ENCODE measurements around the gene NFX1.
A peak's percentile ranks its signal among the peaks of the same experiment; 100 is the strongest.

Gene NFX1

DNA sequence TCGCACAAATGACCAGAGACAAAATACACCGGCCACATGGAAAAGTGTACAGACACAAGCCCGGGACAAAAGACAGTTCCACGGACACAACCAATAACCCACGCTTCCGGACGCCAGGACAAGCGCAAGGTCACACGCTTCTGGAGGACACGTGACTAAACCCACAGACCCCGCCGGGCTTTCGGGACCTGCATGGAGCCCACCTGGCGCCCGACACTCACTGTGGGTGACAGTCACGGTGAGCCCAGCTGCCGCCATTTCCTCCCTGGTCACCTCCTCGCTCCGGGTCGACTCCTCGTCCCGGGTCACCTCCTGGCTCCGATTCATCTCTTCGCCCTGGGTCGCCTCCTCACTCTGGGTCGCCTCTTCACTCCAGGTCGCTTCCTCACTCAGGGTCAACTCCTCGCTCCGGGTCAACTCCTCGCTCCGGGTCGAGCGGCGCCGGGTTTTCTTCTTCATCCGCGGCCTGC, 26.3 kb upstream of the NFX1 start:
- no peak for TF ChIP-seq FOXP2 (optimal IDR thresholded peaks at IDR 0.05; ENCODE audit: control extremely low read depth, extremely low read length, insufficient read depth)
- peak; percentile 9; the same call in 1 of the 2 replicates for TF ChIP-seq POLR2AphosphoS5 (IDR thresholded peaks at IDR 0.05; ENCODE audit: borderline replicate concordance, low read depth, low read length)
- peak overlapping the region; percentile 94 for H3K4me3 ChIP-seq
- peaks cover 61% of the 10 kb centered on the region for H3K36me3 ChIP-seq (ENCODE audit: insufficient read depth, low read length)
- no peak overlapping the region for H3K27ac ChIP-seq
- no peak for DNase-seq (ENCODE audit: low read depth, low spot score)
- no peaks in the 10 kb centered on the region for H3K9me3 ChIP-seq (ENCODE audit: low read depth, low read length)
- H3K9ac ChIP-seq (ENCODE audit: insufficient read length) = peak overlapping the region; percentile 86

DNA sequence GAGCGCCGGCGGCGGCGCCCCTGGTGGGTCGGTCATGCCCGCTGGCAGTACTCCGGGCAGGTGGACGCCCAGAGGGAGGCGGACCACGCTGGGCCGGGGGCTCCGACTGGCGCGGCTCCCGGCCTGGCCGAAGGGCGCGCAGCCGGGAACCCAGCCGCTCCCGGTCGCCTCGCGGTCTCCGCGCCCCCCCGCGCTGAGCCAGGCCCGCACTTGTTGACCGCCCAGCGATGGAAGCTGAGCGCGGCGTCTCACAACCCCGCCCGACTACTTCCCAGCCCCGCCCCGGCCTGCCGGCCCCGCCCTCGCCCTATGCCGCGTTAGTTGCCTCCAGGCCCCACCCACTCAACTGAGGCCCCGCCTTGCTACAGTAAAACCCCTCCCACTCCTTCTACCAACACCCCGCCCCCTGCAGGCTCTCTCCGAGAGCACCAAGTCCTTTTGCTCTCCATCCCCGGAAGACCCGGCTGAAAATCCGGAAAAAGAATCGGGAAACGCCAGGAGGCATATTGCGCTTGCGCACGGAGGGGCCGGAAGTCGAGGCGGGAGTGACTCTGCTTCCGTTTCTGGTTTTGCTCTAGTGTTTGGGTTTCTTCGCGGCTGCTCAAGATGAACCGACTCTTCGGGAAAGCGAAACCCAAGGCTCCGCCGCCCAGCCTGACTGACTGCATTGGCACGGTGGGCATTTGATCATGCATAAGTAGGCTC, 25.7 kb upstream of the NFX1 start, which contains the start of the genes BAG1 and CHMP5:
Gene BAG1, minus strand, starts transcription at position 236 of the 705 bp plus-strand sequence.
Gene CHMP5, plus strand, starts transcription at position 577 of the 705 bp plus-strand sequence. Its CDS starts 30 bp downstream, at position 607.
- TF ChIP-seq EZH2 (IDR thresholded peaks at IDR 0.05) (no peak), FOXP2 (optimal IDR thresholded peaks at IDR 0.05; ENCODE audit: control extremely low read depth, extremely low read length, insufficient read depth) (no peak), POLR2AphosphoS5 (IDR thresholded peaks at IDR 0.05; ENCODE audit: borderline replicate concordance, low read depth, low read length) (peak; percentile 87; the same call in 1 of the 2 replicates)

DNA sequence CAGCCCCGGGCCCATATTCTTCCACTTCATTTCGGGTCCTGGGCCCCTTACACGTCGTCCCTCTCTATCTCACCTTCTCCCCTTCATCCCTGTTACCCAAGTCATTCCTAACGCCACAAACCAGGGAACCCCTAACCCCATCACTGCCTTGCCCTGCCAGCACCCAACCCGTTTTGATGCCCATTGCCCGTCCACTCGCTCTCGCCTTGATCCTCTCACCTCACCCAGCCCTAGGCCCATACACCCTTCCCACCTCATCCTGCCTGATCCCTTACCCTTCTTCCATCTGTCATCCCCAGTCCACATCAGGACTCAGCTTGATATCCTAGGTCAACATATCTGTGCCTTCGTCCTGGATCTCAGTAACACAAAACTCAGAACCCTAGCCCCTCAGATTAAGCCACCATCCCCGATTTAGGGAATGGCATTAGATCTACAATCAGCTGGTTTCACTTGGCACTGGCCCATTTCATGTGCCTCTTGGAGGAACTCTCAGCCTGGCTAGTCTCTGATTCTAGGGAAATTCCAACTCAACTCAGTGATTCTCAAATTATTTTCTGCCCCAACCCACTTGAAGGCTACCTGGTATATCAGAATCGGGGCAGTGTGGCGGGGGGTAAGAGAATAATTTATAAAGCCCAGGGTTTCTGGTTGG, 25.0 kb upstream of the NFX1 start:
- no peaks in the 10 kb centered on the region for H3K9me3 ChIP-seq (ENCODE audit: low read depth, low read length)
- DNase-seq (ENCODE audit: low read depth, low spot score) = no peak
- no peak overlapping the region for H3K27ac ChIP-seq
- H3K9ac ChIP-seq (ENCODE audit: insufficient read length) = peak overlapping the region; percentile 90
- peaks cover 53% of the 10 kb centered on the region for H3K36me3 ChIP-seq (ENCODE audit: insufficient read depth, low read length)
- TF ChIP-seq FOXP2 (optimal IDR thresholded peaks at IDR 0.05; ENCODE audit: control extremely low read depth, extremely low read length, insufficient read depth) (no peak), EZH2 (IDR thresholded peaks at IDR 0.05) (no peak), POLR2AphosphoS5 (IDR thresholded peaks at IDR 0.05; ENCODE audit: borderline replicate concordance, low read depth, low read length) (no peak)
- H3K4me3 ChIP-seq = peak overlapping the region; percentile 94

More for the DNA sequence above, 25.7 kb upstream of the NFX1 start, which contains the start of the genes BAG1 and CHMP5:
- Histone ChIP-seq H3K9ac (ENCODE audit: insufficient read length) (peak within 1 kb of the TSS; percentile 90), H3K27ac (no peak within 1 kb of the TSS), H3K4me3 (peak within 1 kb of the TSS; percentile 94), H3K9me3 (ENCODE audit: low read depth, low read length) (no peaks in the 10 kb centered on the region), H3K36me3 (ENCODE audit: insufficient read depth, low read length) (peaks cover 56% of the 10 kb centered on the region)
- DNase-seq (ENCODE audit: low read depth, low spot score) = peak; percentile 92

DNA sequence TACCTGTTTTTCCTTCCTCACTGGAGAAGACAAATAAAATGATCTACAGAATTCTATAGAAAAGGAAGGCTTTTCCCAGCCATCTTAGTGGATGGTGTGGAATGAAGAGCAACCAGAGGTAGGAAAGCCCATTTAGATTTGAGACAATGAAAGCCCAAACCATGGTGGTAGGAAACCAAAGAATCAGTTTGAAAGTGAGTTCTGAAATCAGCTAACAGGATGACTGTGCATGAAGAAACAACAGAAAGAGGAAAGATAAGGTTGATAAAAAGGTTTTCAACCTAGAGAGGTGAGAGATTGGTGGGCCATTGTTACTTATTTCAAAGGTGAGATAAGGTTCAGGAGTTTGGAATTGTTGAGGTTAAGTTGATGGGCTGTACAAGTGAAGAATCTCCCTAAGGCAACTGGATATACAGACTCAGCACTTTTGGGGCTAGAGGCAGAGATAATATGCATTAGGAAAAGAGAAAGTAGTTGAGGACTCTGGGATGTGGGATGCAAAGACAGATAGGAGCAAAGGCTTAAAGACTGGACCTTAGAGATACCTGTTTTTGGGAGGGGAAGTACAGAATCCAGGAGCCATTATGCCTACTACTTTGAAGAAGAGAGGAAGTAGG, 23.1 kb upstream of the NFX1 start:
- no peak for TF ChIP-seq EZH2 (IDR thresholded peaks at IDR 0.05)
- no peak for TF ChIP-seq FOXP2 (optimal IDR thresholded peaks at IDR 0.05; ENCODE audit: control extremely low read depth, extremely low read length, insufficient read depth)
- TF ChIP-seq POLR2AphosphoS5 (IDR thresholded peaks at IDR 0.05; ENCODE audit: borderline replicate concordance, low read depth, low read length) = no peak
- H3K36me3 ChIP-seq (ENCODE audit: insufficient read depth, low read length) = peaks cover 54% of the 10 kb centered on the region

DNA sequence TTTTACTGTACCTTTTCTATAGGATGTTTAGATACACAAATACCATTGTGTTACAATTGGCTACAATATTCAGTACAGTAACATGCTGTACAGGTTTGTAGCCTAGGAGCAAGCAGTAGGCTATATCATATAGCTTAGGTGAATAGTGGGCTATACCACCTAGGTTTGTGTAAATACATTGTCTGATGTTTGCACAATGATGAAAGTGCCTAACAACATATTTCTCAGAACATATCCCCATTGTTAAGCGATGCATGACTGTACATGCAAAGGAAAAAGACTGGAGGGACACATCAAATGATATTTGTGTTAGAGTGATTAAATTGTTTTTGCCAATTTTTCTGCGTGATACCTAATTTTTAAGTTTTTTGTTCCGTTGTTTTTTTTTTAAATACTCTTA, 20.2 kb upstream of the NFX1 start:
- no peak overlapping the region for H3K27ac ChIP-seq
- no peak overlapping the region for H3K9ac ChIP-seq (ENCODE audit: insufficient read length)
- no peak for DNase-seq (ENCODE audit: low read depth, low spot score)
- peaks cover 68% of the 10 kb centered on the region for H3K36me3 ChIP-seq (ENCODE audit: insufficient read depth, low read length)
- H3K4me3 ChIP-seq = no peak overlapping the region
- TF ChIP-seq FOXP2 (optimal IDR thresholded peaks at IDR 0.05; ENCODE audit: control extremely low read depth, extremely low read length, insufficient read depth) (no peak), POLR2AphosphoS5 (IDR thresholded peaks at IDR 0.05; ENCODE audit: borderline replicate concordance, low read depth, low read length) (no peak), EZH2 (IDR thresholded peaks at IDR 0.05) (no peak)
- H3K9me3 ChIP-seq (ENCODE audit: low read depth, low read length) = no peaks in the 10 kb centered on the region

More for the DNA sequence above, 23.1 kb upstream of the NFX1 start:
- Histone ChIP-seq H3K9me3 (ENCODE audit: low read depth, low read length) (no peaks in the 10 kb centered on the region), H3K4me3 (no peak overlapping the region), H3K9ac (ENCODE audit: insufficient read length) (no peak overlapping the region), H3K27ac (no peak overlapping the region)
- DNase-seq (ENCODE audit: low read depth, low spot score) = no peak

DNA sequence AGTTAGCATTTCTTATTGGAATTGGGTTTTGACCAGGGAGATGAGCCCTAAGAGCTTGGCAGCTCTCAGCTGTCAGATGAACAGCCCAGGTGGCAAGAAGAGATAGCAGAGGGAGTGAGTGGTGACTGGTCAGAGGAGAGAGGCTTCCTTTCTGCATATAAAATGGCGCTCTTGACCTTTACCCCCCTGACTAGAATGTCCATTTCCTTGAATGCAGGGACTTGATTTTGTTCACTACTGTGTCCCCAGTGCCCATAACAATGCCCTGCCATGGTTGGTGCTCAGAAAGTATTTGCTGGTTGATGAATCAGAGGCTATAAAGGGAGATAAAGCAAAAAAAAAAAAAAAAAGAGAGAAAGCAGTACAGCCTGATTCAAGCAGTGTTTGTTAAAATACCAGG, 18.3 kb upstream of the NFX1 start:
- Histone ChIP-seq H3K9ac (ENCODE audit: insufficient read length) (no peak overlapping the region), H3K27ac (no peak overlapping the region), H3K36me3 (ENCODE audit: insufficient read depth, low read length) (peaks cover 77% of the 10 kb centered on the region), H3K9me3 (ENCODE audit: low read depth, low read length) (no peaks in the 10 kb centered on the region), H3K4me3 (no peak overlapping the region)
- TF ChIP-seq EZH2 (IDR thresholded peaks at IDR 0.05) = no peak
- no peak for TF ChIP-seq POLR2AphosphoS5 (IDR thresholded peaks at IDR 0.05; ENCODE audit: borderline replicate concordance, low read depth, low read length)
- no peak for TF ChIP-seq FOXP2 (optimal IDR thresholded peaks at IDR 0.05; ENCODE audit: control extremely low read depth, extremely low read length, insufficient read depth)
- no peak for DNase-seq (ENCODE audit: low read depth, low spot score)

DNA sequence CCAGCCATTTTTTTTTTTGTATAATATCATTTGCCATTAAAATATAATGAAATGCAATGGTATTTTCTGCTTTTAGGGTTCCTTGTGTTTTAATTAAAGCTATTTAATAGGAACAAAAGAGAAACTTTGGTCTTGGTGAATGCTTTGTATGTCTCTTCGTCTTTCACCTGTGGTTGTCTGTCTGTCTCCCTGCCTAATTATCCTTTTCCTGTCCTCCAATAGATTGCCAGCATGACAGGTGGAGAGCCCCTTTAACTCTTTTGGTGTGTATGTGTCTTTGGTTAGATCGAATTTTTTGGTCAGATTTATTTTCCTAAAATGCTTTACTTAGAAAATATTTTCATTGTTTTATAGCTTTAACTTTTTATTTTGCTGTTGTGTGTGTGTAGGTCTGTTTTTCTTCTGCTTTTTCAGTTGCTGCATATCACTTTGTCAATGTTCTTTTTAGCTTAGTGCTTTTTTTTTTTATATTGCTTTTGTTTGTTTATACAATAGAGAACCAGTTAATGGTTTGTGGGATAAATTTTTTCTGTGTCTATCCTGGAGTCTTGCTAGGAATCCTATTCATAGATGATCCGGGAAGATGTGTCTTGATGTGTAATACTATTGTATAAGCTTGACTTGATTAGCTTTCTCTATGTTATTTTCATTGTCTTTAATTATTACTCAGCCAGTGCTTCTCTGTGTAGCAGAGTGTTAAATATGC, 16.9 kb upstream of the NFX1 start:
- Histone ChIP-seq H3K9ac (ENCODE audit: insufficient read length) (no peak overlapping the region), H3K27ac (no peak overlapping the region), H3K36me3 (ENCODE audit: insufficient read depth, low read length) (peaks cover 77% of the 10 kb centered on the region), H3K9me3 (ENCODE audit: low read depth, low read length) (no peaks in the 10 kb centered on the region), H3K4me3 (no peak overlapping the region)
- no peak for TF ChIP-seq EZH2 (IDR thresholded peaks at IDR 0.05)
- TF ChIP-seq POLR2AphosphoS5 (IDR thresholded peaks at IDR 0.05; ENCODE audit: borderline replicate concordance, low read depth, low read length) = no peak
- no peak for TF ChIP-seq FOXP2 (optimal IDR thresholded peaks at IDR 0.05; ENCODE audit: control extremely low read depth, extremely low read length, insufficient read depth)
- DNase-seq (ENCODE audit: low read depth, low spot score) = no peak
